NCI-H2196 treated with DMSO at 0.1 percent for 48 hours (cell line): Measurements from ENCODE around the gene TSKU.

ENCODE experiments used
- DNase-seq: peaks from one replicate; lab custom pipeline; 2025; ENCODE audit not compliant: unreplicated experiment; lab: John Stamatoyannopoulos, UW

Gene TSKU

DNA sequence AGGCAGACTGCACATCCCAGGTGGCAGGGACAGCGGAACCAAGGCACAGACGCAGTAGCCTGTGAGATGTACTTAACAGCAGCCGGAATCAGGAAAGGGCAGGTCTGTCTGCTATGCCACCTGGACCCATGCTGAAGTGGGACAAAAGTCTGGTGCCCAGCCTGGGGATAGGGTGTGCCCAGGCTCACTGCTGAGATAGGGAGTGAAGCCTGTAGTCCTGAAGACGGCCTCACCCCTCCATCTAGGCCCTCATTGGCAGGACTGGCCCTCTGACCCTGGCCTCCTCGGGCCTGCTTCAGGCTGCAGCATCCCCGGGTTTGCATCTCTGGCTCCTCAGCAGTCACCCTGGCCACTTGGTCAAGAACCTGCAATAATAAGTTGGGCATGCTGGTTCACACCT is 32.4 kb upstream of the TSKU start:
- DNase-seq = no peak

DNA sequence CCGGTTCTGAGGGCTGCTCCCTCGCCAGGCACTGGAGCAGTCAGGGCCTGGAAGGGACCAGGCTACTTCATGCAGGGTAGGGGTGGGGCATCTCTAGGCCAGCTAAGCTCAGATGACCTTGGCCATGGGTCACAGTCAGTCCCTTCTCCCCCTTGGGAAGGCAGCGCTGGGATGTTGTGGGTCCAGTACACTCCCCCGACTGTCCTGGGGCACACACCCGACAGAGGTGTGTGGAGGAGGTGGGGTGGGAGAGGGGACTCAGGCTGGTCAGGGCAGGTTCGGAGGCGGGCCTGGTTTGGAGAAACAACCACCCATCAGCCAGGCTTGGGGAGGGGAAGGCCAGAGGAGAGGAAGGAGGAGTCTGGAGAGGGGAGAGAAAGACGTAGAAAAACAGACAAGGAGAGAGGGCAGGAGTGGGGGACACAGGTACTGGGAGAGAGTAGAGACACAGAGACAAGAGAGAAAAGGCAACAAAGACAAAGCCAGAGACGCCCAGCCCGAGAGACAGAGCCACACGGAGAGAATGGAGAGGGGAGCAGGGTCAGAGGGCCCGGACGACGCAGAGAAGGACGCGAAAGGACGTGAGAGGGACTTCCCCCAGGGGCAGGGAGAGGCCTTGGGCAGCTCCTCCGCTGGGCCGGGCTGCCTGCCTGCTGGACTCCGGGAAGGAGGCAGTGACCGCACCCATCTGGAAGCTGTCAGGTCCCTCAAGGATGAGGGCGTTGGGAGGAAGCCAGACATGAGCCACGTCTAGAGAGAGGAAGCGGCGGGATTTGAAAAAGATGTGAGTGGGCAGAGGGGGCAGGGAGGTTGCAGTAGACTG is 30.6 kb upstream of the TSKU start:
- no peak for DNase-seq

DNA sequence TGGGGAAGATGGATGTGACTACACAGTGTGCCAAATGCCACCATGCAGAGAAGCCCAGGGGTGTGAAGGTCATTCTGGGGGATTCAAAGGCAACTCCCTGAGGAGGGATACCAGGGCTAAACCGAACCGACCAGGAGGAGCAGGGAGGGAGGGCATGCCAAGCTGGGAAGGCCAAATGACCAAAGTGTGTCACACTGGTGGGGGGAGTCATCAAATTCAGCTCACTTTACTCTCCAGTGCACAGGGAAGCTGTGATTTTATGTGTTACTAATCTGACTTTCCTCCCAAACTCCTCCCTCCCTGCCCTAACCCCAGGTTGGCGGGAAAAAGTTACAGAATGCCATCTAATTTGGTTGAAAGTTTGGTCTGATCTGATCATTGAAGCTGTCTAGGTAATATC is 29.7 kb upstream of the TSKU start:
- no peak for DNase-seq

DNA sequence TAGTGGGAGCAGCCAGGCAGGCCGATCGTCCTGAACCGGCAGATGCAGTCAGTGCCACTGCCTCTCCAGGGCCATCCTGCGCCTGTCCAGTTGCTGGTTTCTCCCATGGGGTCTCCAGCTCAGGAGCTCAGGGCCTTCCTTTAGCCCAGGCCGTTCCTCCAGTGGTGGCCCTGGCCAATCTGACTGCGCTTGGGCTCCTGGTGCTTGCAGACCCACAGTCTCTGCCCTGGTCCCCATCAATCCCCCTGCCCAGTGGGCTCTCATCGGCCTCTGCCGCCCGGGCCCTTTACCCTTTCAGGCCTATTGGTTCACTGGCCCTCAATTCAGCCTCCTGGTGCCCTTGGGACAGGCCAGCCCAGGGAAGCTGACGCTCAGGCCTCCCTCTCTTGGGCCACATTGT is 29.2 kb upstream of the TSKU start:
- DNase-seq = no peak

DNA sequence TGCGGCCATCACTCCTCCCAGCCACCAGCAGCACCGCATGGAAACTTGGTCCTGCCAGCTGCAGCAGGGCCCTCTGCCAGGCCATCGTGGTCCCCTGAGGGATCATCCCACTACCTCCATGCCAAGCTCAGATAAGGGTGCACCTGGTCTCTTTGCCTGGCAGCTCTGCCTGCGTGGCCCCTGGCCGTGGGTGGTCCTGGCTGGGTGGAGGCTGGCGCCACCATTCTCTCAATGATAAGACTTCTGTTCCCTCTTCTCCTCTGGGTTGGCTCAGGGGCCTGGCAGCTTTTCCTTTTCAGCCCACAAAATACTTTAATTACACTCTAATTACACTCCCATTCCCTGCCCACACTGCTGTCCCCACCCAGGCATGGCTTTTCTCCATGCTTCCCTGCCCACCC is 26.8 kb upstream of the TSKU start:
- no peak for DNase-seq

DNA sequence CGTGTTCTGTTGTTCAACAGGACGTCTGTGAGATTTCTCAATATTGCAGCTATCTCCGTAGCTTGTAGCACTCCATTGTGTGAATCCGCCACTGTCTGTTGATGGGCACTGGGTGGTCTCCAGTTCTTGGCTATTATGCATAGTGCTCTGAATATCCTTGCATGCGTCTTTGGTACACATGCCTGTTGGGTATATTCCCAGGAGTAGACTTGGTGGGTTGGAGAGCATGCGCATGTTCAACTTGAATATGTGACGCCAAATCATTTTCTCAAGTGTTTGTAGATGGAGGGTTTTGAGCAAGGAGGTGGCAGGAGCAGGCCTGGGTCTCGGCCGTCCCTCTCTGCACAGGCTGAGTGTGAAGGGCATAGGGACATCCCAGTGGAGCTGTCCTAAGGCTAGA is 24.8 kb upstream of the TSKU start:
- no peak for DNase-seq

DNA sequence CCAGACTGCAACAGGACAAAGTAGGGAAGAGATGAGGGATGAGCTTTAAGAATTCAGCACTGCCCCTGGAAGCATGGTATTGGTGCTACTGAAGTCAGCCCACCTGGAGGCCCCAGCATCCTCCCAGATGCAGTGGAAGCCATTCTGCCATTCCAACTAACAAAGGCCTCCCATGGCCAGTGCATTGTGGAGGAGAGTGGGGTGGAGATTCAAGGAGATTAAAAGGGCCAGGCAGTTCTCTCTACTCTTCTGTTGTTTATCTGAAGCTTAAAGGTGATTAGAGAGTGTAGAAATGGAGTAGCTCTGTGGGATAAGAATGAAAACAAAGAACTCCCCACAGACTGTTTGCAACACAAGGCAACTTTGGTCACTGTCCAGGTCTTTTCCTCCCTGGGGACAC is 24.1 kb upstream of the TSKU start:
- DNase-seq = no peak

DNA sequence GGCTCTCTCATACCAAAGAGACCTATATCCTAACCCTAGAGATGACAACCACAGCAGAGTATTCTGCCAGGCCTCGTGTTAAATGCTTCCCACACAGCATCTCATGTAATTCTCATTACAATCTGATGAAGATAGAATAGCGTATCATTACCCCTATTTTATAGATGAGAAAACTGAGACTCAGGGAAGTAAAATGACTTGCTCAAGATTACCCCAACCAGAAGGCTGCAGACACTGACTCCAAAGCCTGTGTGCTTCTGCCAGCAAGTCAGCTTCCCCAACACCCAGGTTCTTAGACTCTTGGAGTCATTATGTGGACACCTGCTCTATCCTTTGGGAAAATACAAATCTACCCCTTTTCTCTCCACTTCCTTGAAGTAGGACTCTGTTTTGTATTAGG is 23.6 kb upstream of the TSKU start:
- no peak for DNase-seq

GRCh38 chr11:76760236-76760635 is 22.9 kb upstream of the TSKU start:
- DNase-seq = no peak

- no peak for DNase-seq
Observed at GRCh38 chr11:76761718-76762355, 21.3 kb upstream of the TSKU start.

DNA sequence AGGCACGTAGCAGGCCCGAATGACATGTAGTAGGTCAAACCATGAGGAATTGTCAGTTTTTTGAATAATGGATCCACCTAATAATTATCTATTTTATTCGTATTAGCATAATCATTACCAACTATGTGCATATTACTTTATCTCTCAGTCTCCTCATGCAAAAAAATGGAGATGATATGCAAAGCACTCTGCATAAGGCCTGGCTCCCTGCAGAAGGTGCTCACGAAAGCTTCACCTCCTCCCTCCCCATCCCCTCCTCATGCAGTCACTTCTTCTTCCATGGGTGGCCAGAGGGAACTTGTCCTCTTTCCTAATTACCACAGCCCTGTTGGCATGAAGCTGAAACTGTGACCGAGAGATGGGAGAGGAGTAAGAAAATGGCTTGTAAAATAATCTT is 20.8 kb upstream of the TSKU start:
- DNase-seq = no peak

GRCh38 chr11:76762867-76763572 is 20.1 kb upstream of the TSKU start:
- DNase-seq = no peak

- no peak for DNase-seq
Observed at GRCh38 chr11:76763573-76764346, 19.4 kb upstream of the TSKU start.

DNA sequence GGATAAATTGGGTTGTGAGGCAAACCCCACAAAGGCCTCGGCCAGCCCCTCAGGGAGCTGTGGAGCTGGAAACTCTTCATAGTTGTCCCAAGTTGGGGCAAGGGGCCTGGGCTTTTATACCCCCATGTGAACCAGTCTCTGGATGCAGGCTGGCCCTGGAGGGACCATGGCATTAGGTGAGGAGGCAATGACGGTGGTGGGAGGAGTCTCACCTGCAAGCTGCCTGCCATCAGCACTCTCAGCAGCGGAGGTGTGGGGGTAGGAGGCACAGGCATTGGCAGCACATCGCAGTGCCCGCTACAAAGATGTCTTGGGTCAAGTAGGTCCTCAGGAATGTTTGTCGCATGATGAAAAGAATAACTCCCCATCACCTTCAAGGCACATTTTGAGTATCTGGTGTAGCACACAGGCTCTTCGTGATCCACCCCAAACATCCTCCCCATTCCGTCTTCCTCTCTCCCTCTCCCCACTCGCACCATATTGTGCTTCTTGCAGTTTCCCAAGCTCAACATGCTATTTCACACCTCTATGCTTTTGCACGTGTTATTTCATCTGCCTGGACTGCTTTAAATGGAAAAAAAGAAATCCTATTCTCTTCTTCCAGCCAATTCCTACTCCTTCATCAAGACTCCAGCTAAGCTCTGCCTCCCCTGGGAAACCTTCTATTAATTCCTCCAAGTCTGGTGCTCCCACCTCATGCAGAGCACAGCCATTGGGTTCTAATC is 18.1 kb upstream of the TSKU start:
- no peak for DNase-seq

GRCh38 chr11:76765863-76766350 is 17.2 kb upstream of the TSKU start:
- no peak for DNase-seq

GRCh38 chr11:76766521-76766920 is 16.6 kb upstream of the TSKU start:
- no peak for DNase-seq

DNA sequence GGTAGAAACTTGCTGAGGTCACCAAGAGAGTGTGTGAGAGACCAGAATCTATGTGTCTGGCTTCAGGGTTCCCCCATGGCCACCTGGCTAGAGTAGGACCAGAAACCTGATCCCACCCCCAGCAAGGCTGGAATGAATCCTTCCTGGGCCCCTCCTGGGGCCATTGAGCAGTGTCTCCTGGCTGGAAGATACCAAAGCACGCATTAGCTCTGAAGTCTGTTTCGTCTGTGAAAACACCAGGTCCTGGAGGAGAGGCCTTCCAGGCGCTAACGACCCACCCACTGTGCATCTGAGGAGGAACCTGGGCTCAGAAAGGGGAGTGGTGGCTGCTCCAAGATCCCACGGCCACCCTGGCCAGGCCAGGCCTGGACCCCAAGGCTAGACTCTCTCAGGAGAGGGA is 15.5 kb upstream of the TSKU start:
- no peak for DNase-seq

GRCh38 chr11:76768088-76768908 is 14.9 kb upstream of the TSKU start:
- no peak for DNase-seq

GRCh38 chr11:76768909-76769560 is 14.1 kb upstream of the TSKU start:
- no peak for DNase-seq
